HepG2 (cell line): ENCODE data around the gene NLRP12. TPM values are rescaled to one million over a fixed set of nuclear protein-coding genes. Genes with fewer than 3 reads are reported as not detected.

Source experiments
- KLF6 ChIP-seq: IDR thresholded peaks from 2 replicates; pipeline ENCODE4 v1.8.0; 2016; ENCODE audit warnings: missing biosample characterization, missing genetic modification reagents
- POLR2AphosphoS5 ChIP-seq: IDR thresholded peaks from 2 replicates; pipeline ENCODE4 v1.6.1; 2012; ENCODE audit warnings: low read depth, low read length
- ZNF101 ChIP-seq: sonication (generic); formaldehyde crosslinking; IDR thresholded peaks from 2 replicates; pipeline ENCODE4 v1.4.0; 2020; ENCODE audit warnings: mild to moderate bottlenecking, low read depth, missing genetic modification reagents, borderline replicate concordance
- ZNF24 ChIP-seq: fragments of 450-650 bp; IDR thresholded peaks from 2 replicates; pipeline ENCODE4 v1.6.1; 2017; ENCODE audit warnings: antibody characterized with exemption, mild to moderate bottlenecking
- ZNF674 ChIP-seq: sonication (generic); formaldehyde crosslinking; IDR thresholded peaks from 2 replicates; pipeline ENCODE4 v1.5.0; 2020; ENCODE audit warnings: low read depth, mild to moderate bottlenecking, missing genetic modification reagents
- ZNF709 ChIP-seq: sonication (generic); formaldehyde crosslinking; IDR thresholded peaks from 2 replicates; pipeline ENCODE4 v1.5.0; 2020; ENCODE audit warnings: mild to moderate bottlenecking, missing genetic modification reagents
- polyA plus RNA-seq, 8 experiments: library from polyadenylated mRNA; depleted of rRNA in 3 of 8; stranded (reverse) in 7 of 8; unstranded in 1 of 8; fragments of >200 nt; fragmentation: Illumina TruSeq in 4 of 8; extraction: Trizol in 4 of 8; gene quantifications; 2 replicates each; pipeline versions ENCODE4 v1.2.1 to v1.2.3, GENCODE V29; 2011 to 2016; ENCODE audit warnings: low read depth in 4 of 8, missing spikeins in 1 of 8, mixed read lengths in 1 of 8; ENCODE audit not compliant: insufficient read depth in 1 of 8
- total RNA-seq, 5 experiments: library from RNA; depleted of rRNA; stranded (reverse); fragments of >200 nt; fragmentation: Illumina TruSeq; extraction: Trizol; gene quantifications; 2 replicates each; pipeline ENCODE4 v1.2.3, GENCODE V29; 2016; ENCODE audit warnings: low read depth in 1 of 5
- TF ChIP-seq, protein P1 (sequence below): sonication (generic); formaldehyde crosslinking; IDR thresholded peaks from 2 replicates; pipeline ENCODE4 v1.5.0; 2020; ENCODE audit warnings: mild to moderate bottlenecking, missing genetic modification reagents, borderline replicate concordance
- TF ChIP-seq, protein P2 (sequence below): sonication (generic); formaldehyde crosslinking; conservative IDR thresholded peaks from 2 replicates; pipeline ENCODE4 v1.8.0; 2022; ENCODE audit warnings: low read depth, missing genetic modification reagents
- TF ChIP-seq, protein P3 (sequence below): IDR thresholded peaks from 2 replicates; pipeline ENCODE4 v1.4.0; 2020; ENCODE audit warnings: mild to moderate bottlenecking, missing genetic modification reagents
- TF ChIP-seq, protein P4 (sequence below): sonication (generic); formaldehyde crosslinking; IDR thresholded peaks from 2 replicates; pipeline ENCODE4 v1.8.0; 2022; ENCODE audit warnings: missing genetic modification reagents, mild to moderate bottlenecking, moderate library complexity, borderline replicate concordance

NLRP12 gene
- total and polyA plus RNA-seq, 2 of the 13 experiments (the other 11 are each of a cell fraction or from before 2014, with no cell fraction given): 0.15 to 0.20 TPM

DNA sequence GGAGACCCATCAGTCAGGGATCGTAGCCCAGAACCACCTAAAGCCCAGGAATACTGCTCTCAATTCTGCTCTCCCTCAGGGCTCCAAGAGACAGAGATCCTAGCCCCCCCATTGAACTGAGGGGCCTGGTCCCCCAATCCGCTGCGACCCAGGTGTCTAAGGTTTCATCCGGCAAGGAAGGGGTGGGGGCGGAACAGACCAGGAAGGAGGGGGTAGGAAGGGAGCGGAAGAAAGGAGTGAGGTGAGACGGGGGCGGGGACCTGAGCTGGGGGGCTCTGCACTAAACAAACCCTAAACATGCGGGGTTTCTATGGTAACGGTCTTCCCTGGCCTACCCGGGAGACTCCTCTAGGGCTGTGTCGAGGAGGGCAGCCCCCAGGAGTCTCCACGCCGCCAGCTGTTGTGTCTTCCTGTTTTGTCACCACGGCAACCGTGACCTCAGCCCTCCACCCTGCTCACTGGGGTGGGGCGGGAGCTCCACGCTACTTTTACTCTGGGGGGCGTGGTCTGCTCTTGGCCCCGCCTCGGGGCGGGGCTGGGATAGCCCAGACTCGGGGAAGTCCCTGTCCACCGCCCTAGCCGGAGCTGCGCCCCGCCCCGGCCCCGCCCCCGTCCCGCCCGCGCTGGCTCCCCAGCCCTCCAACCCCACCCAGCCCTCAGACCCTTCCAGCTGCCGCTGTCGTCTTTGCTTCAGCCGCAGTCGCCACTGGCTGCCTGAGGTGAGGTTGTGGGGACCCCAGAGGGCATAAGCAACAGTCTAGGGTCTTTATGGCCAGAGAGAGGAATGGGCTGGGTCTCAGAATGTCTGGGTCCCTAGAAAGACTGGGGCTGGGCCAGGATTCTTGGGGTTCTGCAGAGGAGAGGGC, 43.3 kb upstream of the NLRP12 start, which contains the start of gene MYADM (continued):
- TF ChIP-seq, protein P1, sequence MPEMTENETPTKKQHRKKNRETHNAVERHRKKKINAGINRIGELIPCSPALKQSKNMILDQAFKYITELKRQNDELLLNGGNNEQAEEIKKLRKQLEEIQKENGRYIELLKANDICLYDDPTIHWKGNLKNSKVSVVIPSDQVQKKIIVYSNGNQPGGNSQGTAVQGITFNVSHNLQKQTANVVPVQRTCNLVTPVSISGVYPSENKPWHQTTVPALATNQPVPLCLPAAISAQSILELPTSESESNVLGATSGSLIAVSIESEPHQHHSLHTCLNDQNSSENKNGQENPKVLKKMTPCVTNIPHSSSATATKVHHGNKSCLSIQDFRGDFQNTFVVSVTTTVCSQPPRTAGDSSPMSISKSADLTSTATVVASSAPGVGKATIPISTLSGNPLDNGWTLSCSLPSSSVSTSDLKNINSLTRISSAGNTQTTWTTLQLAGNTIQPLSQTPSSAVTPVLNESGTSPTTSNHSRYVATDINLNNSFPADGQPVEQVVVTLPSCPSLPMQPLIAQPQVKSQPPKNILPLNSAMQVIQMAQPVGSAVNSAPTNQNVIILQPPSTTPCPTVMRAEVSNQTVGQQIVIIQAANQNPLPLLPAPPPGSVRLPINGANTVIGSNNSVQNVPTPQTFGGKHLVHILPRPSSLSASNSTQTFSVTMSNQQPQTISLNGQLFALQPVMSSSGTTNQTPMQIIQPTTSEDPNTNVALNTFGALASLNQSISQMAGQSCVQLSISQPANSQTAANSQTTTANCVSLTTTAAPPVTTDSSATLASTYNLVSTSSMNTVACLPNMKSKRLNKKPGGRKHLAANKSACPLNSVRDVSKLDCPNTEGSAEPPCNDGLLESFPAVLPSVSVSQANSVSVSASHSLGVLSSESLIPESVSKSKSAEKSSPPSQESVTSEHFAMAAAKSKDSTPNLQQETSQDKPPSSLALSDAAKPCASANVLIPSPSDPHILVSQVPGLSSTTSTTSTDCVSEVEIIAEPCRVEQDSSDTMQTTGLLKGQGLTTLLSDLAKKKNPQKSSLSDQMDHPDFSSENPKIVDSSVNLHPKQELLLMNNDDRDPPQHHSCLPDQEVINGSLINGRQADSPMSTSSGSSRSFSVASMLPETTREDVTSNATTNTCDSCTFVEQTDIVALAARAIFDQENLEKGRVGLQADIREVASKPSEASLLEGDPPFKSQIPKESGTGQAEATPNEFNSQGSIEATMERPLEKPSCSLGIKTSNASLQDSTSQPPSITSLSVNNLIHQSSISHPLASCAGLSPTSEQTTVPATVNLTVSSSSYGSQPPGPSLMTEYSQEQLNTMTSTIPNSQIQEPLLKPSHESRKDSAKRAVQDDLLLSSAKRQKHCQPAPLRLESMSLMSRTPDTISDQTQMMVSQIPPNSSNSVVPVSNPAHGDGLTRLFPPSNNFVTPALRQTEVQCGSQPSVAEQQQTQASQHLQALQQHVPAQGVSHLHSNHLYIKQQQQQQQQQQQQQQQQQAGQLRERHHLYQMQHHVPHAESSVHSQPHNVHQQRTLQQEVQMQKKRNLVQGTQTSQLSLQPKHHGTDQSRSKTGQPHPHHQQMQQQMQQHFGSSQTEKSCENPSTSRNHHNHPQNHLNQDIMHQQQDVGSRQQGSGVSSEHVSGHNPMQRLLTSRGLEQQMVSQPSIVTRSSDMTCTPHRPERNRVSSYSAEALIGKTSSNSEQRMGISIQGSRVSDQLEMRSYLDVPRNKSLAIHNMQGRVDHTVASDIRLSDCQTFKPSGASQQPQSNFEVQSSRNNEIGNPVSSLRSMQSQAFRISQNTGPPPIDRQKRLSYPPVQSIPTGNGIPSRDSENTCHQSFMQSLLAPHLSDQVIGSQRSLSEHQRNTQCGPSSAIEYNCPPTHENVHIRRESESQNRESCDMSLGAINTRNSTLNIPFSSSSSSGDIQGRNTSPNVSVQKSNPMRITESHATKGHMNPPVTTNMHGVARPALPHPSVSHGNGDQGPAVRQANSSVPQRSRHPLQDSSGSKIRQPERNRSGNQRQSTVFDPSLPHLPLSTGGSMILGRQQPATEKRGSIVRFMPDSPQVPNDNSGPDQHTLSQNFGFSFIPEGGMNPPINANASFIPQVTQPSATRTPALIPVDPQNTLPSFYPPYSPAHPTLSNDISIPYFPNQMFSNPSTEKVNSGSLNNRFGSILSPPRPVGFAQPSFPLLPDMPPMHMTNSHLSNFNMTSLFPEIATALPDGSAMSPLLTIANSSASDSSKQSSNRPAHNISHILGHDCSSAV (CRISPR knock-in tag): no peak
- TF ChIP-seq KLF6: no peak
- no peak for TF ChIP-seq ZNF101 (CRISPR knock-in tag)
- TF ChIP-seq ZNF674 (CRISPR knock-in tag): no peak
- TF ChIP-seq POLR2AphosphoS5: peak; percentile 77
- TF ChIP-seq ZNF24: no peak
- TF ChIP-seq, protein P2, sequence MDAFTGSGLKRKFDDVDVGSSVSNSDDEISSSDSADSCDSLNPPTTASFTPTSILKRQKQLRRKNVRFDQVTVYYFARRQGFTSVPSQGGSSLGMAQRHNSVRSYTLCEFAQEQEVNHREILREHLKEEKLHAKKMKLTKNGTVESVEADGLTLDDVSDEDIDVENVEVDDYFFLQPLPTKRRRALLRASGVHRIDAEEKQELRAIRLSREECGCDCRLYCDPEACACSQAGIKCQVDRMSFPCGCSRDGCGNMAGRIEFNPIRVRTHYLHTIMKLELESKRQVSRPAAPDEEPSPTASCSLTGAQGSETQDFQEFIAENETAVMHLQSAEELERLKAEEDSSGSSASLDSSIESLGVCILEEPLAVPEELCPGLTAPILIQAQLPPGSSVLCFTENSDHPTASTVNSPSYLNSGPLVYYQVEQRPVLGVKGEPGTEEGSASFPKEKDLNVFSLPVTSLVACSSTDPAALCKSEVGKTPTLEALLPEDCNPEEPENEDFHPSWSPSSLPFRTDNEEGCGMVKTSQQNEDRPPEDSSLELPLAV: no peak
- TF ChIP-seq, protein P3, sequence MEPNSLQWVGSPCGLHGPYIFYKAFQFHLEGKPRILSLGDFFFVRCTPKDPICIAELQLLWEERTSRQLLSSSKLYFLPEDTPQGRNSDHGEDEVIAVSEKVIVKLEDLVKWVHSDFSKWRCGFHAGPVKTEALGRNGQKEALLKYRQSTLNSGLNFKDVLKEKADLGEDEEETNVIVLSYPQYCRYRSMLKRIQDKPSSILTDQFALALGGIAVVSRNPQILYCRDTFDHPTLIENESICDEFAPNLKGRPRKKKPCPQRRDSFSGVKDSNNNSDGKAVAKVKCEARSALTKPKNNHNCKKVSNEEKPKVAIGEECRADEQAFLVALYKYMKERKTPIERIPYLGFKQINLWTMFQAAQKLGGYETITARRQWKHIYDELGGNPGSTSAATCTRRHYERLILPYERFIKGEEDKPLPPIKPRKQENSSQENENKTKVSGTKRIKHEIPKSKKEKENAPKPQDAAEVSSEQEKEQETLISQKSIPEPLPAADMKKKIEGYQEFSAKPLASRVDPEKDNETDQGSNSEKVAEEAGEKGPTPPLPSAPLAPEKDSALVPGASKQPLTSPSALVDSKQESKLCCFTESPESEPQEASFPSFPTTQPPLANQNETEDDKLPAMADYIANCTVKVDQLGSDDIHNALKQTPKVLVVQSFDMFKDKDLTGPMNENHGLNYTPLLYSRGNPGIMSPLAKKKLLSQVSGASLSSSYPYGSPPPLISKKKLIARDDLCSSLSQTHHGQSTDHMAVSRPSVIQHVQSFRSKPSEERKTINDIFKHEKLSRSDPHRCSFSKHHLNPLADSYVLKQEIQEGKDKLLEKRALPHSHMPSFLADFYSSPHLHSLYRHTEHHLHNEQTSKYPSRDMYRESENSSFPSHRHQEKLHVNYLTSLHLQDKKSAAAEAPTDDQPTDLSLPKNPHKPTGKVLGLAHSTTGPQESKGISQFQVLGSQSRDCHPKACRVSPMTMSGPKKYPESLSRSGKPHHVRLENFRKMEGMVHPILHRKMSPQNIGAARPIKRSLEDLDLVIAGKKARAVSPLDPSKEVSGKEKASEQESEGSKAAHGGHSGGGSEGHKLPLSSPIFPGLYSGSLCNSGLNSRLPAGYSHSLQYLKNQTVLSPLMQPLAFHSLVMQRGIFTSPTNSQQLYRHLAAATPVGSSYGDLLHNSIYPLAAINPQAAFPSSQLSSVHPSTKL (CRISPR knock-in tag): peak; percentile 40
- TF ChIP-seq, protein P4, sequence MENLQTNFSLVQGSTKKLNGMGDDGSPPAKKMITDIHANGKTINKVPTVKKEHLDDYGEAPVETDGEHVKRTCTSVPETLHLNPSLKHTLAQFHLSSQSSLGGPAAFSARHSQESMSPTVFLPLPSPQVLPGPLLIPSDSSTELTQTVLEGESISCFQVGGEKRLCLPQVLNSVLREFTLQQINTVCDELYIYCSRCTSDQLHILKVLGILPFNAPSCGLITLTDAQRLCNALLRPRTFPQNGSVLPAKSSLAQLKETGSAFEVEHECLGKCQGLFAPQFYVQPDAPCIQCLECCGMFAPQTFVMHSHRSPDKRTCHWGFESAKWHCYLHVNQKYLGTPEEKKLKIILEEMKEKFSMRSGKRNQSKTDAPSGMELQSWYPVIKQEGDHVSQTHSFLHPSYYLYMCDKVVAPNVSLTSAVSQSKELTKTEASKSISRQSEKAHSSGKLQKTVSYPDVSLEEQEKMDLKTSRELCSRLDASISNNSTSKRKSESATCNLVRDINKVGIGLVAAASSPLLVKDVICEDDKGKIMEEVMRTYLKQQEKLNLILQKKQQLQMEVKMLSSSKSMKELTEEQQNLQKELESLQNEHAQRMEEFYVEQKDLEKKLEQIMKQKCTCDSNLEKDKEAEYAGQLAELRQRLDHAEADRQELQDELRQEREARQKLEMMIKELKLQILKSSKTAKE: peak; percentile 62
- TF ChIP-seq ZNF709 (CRISPR knock-in tag): peak; percentile 71; the same call in 1 of the 2 replicates
